SK-N-SH (cell line): ENCODE measurements around the gene SLC46A1. TPM values are rescaled to one million over a fixed set of nuclear protein-coding genes. Genes with fewer than 3 reads are reported as not detected.

Experiments
- CTCF ChIA-PET: fragments of 300-600, 350-600 bp; formaldehyde crosslinking; extraction: SDS; loops from one replicate; lab custom pipeline; 2021; lab: Yijun Ruan, JAX
- POLR2A ChIA-PET: fragments of 350-600 bp; sonication (Branson Sonifier 250); formaldehyde crosslinking; extraction: SDS; loops from one replicate; lab custom pipeline; 2020; ENCODE audit warnings: antibody characterized with exemption, inconsistent platforms; lab: Yijun Ruan, JAX
- DNase-seq: peaks from one replicate; pipeline ENCODE4 v3.0.0; 2012
- H2AFZ ChIP-seq: fragments of 200-600 bp; sonication (generic); 2 replicates; pipeline ENCODE4 v1.8.1; 2016; ENCODE audit warnings: antibody characterized with exemption, mild to moderate bottlenecking, low read depth
- H3F3A ChIP-seq: fragments of 200-600 bp; sonication (generic); replicated peaks from 2 replicates; pipeline ENCODE3; 2016; ENCODE audit warnings: antibody characterized with exemption, mild to moderate bottlenecking; ENCODE audit not compliant: insufficient read depth
- H3K27ac ChIP-seq, 2 experiments: fragments of 200-500 bp in 1 of 2; fragments of 200-600 bp in 1 of 2; sonication (Bioruptor generic) in 1 of 2; sonication (generic), shearing (Covaris generic) in 1 of 2; 2 replicates each; pipeline versions ENCODE4 v1.5.1 to v1.6.1; 2014 to 2016; ENCODE audit warnings: low read depth in 2 of 2, inconsistent platforms in 1 of 2, low read length in 1 of 2, mild to moderate bottlenecking in 1 of 2, mixed read lengths in 1 of 2
- H3K27me3 ChIP-seq: fragments of 200-600 bp; sonication (generic), shearing (Covaris generic); 2 replicates; pipeline ENCODE4 v1.6.1; 2016; ENCODE audit warnings: mixed run types; ENCODE audit not compliant: insufficient read depth
- H3K36me3 ChIP-seq, 2 experiments: fragments of 200-500 bp in 1 of 2; fragments of 200-600 bp in 1 of 2; sonication (Bioruptor generic) in 1 of 2; sonication (generic) in 1 of 2; replicated peaks in 1 of 2; 2 replicates each; pipeline versions ENCODE3 to v1.5.1; 2014 to 2016; ENCODE audit warnings: low read length in 1 of 2, mild to moderate bottlenecking in 1 of 2; ENCODE audit not compliant: insufficient read depth in 2 of 2, control insufficient read depth in 1 of 2
- H3K4me1 ChIP-seq, 2 experiments: fragments of 200-500 bp in 1 of 2; fragments of 200-600 bp in 1 of 2; sonication (Bioruptor generic) in 1 of 2; sonication (generic), shearing (Covaris generic) in 1 of 2; 2 replicates each; pipeline versions ENCODE4 v1.5.1 to v1.6.1; 2014 to 2016; ENCODE audit warnings: low read depth in 1 of 2, low read length in 1 of 2, mixed run types in 1 of 2; ENCODE audit not compliant: insufficient read depth in 2 of 2, control insufficient read depth in 1 of 2
- H3K4me2 ChIP-seq: fragments of 200-600 bp; sonication (generic), shearing (Covaris generic); 2 replicates; pipeline ENCODE4 v1.6.1; 2017; ENCODE audit warnings: mixed run types
- H3K4me3 ChIP-seq, 2 experiments: fragments of 200-500 bp in 1 of 2; fragments of 200-600 bp in 1 of 2; sonication (Bioruptor generic) in 1 of 2; sonication (generic), shearing (Covaris generic) in 1 of 2; 2 replicates each; pipeline versions ENCODE4 v1.5.1 to v1.8.1; 2014 to 2016; ENCODE audit warnings: low read depth in 2 of 2, inconsistent platforms in 1 of 2, low read length in 1 of 2, mild to moderate bottlenecking in 1 of 2, mixed read lengths in 1 of 2, moderate library complexity in 1 of 2
- H3K79me2 ChIP-seq: fragments of 200-600 bp; sonication (generic); 2 replicates; pipeline ENCODE4 v1.8.1; 2017; ENCODE audit warnings: mild to moderate bottlenecking; ENCODE audit not compliant: insufficient read depth
- H3K9ac ChIP-seq: fragments of 200-600 bp; sonication (generic); 2 replicates; pipeline ENCODE4 v1.6.1; 2017; ENCODE audit warnings: mixed run types
- H3K9me2 ChIP-seq: fragments of 200-600 bp; sonication (generic); 2 replicates; pipeline ENCODE4 v1.6.1; 2017; ENCODE audit warnings: mixed run types
- H3K9me3 ChIP-seq: fragments of 200-600 bp; sonication (generic); 2 replicates; pipeline ENCODE4 v1.6.1; 2017; ENCODE audit warnings: mixed run types, mild to moderate bottlenecking, moderate library complexity
- H4K20me1 ChIP-seq: fragments of 200-600 bp; sonication (generic); 2 replicates; pipeline ENCODE4 v1.6.1; 2017; ENCODE audit warnings: mild to moderate bottlenecking, mixed run types; ENCODE audit not compliant: insufficient read depth
- CHD2 ChIP-seq: fragments of 150-350 bp; IDR thresholded peaks from 2 replicates; pipeline ENCODE4 v1.6.1; 2018; ENCODE audit warnings: low read length; ENCODE audit not compliant: partially characterized antibody
- CTCF ChIP-seq: fragments of 200-600 bp; sonication (generic); IDR thresholded peaks from 2 replicates; pipeline ENCODE4 v1.6.1; 2017; ENCODE audit warnings: antibody characterized with exemption, mild to moderate bottlenecking, moderate library complexity
- ELF1 ChIP-seq: IDR thresholded peaks from 2 replicates; pipeline ENCODE4 v1.4.0; 2012
- EP300 ChIP-seq, 2 experiments: IDR thresholded peaks; 2 replicates each; pipeline versions ENCODE4 v1.4.0 to v1.6.1; 2012; ENCODE audit warnings: borderline replicate concordance in 1 of 2, low read depth in 1 of 2, low read length in 1 of 2
- EZH2phosphoT487 ChIP-seq: fragments of 200-600 bp; sonication (generic); IDR thresholded peaks from 2 replicates; pipeline ENCODE4 v1.6.1; 2017; ENCODE audit warnings: low read depth, mixed run types, mild to moderate bottlenecking, antibody characterized with exemption, moderate library complexity, borderline replicate concordance
- FOSL2 ChIP-seq: IDR thresholded peaks from 2 replicates; pipeline ENCODE4 v1.4.0; 2012; ENCODE audit warnings: low read depth, mild to moderate bottlenecking, moderate library complexity, borderline replicate concordance
- FOXJ3 ChIP-seq: sonication (generic); formaldehyde crosslinking; IDR thresholded peaks from 2 replicates; pipeline ENCODE4 v1.5.1; 2020; ENCODE audit warnings: mild to moderate bottlenecking, missing genetic modification reagents
- MAX ChIP-seq: IDR thresholded peaks from 2 replicates; pipeline ENCODE4 v1.4.0; 2012; ENCODE audit warnings: low read depth
- MEF2A ChIP-seq: IDR thresholded peaks from 2 replicates; pipeline ENCODE4 v1.4.0; 2012; ENCODE audit warnings: low read depth, borderline replicate concordance
- MXI1 ChIP-seq: IDR thresholded peaks from 2 replicates; pipeline ENCODE4 v1.6.1; 2012; ENCODE audit warnings: mild to moderate bottlenecking, low read depth, low read length, improper control_type of control experiment
- NFIC ChIP-seq: IDR thresholded peaks from 2 replicates; pipeline ENCODE4 v1.4.0; 2012; ENCODE audit warnings: borderline replicate concordance
- NRF1 ChIP-seq: IDR thresholded peaks from 2 replicates; pipeline ENCODE4 v1.6.1; 2012; ENCODE audit warnings: low read depth, mild to moderate bottlenecking, low read length
- PBX3 ChIP-seq: IDR thresholded peaks from 2 replicates; pipeline ENCODE4; 2012
- RCOR1 ChIP-seq: fragments of 150-350 bp; IDR thresholded peaks from 2 replicates; pipeline ENCODE4 v1.6.1; 2017; ENCODE audit warnings: antibody characterized with exemption, low read length
- SIN3A ChIP-seq: IDR thresholded peaks from 2 replicates; pipeline ENCODE4 v1.6.1; 2012; ENCODE audit warnings: low read depth, mild to moderate bottlenecking, low read length, moderate library complexity, borderline replicate concordance
- TAF1 ChIP-seq: IDR thresholded peaks from 2 replicates; pipeline ENCODE4 v1.6.1; 2012; ENCODE audit warnings: low read depth, mild to moderate bottlenecking, low read length, moderate library complexity, borderline replicate concordance
- USF2 ChIP-seq: fragments of 150-350 bp; IDR thresholded peaks from 2 replicates; pipeline ENCODE4 v1.6.1; 2017; ENCODE audit warnings: antibody characterized with exemption, low read length, low read depth, borderline replicate concordance
- WGBS: methylation state at CpG from one replicate; pipeline ENCODE4 v1.1.6; 2017; ENCODE audit warnings: low lambda C conversion rate; 5-methylcytosine and 5-hydroxymethylcytosine counted together
- polyA plus RNA-seq, 3 experiments: library from polyadenylated mRNA; depleted of rRNA; stranded (reverse); fragments of >200 nt; gene quantifications; 2 replicates each; pipeline ENCODE4 v1.2.3, GENCODE V29; 2012

Gene SLC46A1
- polyA plus RNA-seq, 1 of the 3 experiments (the other 2 are of a cell fraction): 4.3 TPM

- TF ChIP-seq ELF1: no peak
- TF ChIP-seq RCOR1: no peak
- TF ChIP-seq, all 33 proteins: peak for 0
Observed at GRCh38 chr17:28346199-28346580, 59.8 kb downstream of the SLC46A1 start (continued).

GRCh38 chr17:28345419-28346198 lies 60.4 kb downstream of the SLC46A1 start:
- DNase-seq: no peak
- WGBS: 83% methylated on average over 10 of the region's 13 CpGs
- POLR2A ChIA-PET: interaction anchor here (0.6 to 2.3 kb wide), 3 partner anchors 10 to 72 kb away, joined by 3 to 14 read pairs (median 3); partner anchors contain the start of genes IFT20, POLDIP2 and TNFAIP1

More at GRCh38 chr17:28345419-28346198, 60.4 kb downstream of the SLC46A1 start:
- H3K4me3 ChIP-seq: no peak overlapping the region
- H3K9ac ChIP-seq: no peak overlapping the region
- peaks cover 43% of the 10 kb centered on the region for H3F3A ChIP-seq
- H3K9me3 ChIP-seq: no peaks in the 10 kb centered on the region
- no peaks in the 10 kb centered on the region for H3K9me2 ChIP-seq
- peak overlapping the region; percentile 53; the same call in 1 of the 2 replicates for H3K4me2 ChIP-seq
- H3K36me3 ChIP-seq: peaks cover 62 to 81% of the 10 kb centered on the region in 2 experiments
- H3K4me1 ChIP-seq: peaks cover 9 to 23% of the 10 kb centered on the region in 2 experiments
- peak overlapping the region; percentile 80 to 83 for H3K27ac ChIP-seq
- TF ChIP-seq NRF1 (no peak), FOSL2 (no peak), TAF1 (no peak), MEF2A (no peak), USF2 (no peak), RCOR1 (no peak), EP300 (IDR thresholded peaks at IDR 0.05; ENCODE audit: borderline replicate concordance in 1 of 2, low read depth in 1 of 2, low read length in 1 of 2) (no peak), SIN3A (no peak), EZH2phosphoT487 (no peak), FOXJ3 (CRISPR knock-in tag) (no peak), CTCF (no peak), MAX (no peak), NFIC (no peak), PBX3 (no peak), MXI1 (no peak), CHD2 (no peak)
- CTCF ChIA-PET: interaction anchor here (0.8 to 2.0 kb wide), 5 partner anchors 8 to 117 kb away, joined by 3 to 8 read pairs (median 3); partner anchors contain the start of genes IFT20, POLDIP2 and TNFAIP1
- no peak overlapping the region for H2AFZ ChIP-seq
- no peaks in the 10 kb centered on the region for H3K27me3 ChIP-seq
- peaks cover 14% of the 10 kb centered on the region; the same call in 1 of the 2 replicates for H3K79me2 ChIP-seq
- no peaks in the 10 kb centered on the region for H4K20me1 ChIP-seq

Other genes with a start within 250 kb of the SLC46A1 start
- gene TMEM97, start 87.0 kb downstream of the SLC46A1 start, polyA plus RNA-seq (2012; rRNA removed): 8.6 and 11.4 TPM in 2 replicates
- gene IFT20, start 70.7 kb downstream of the SLC46A1 start, polyA plus RNA-seq (2012; rRNA removed): 73.9 and 75.6 TPM in 2 replicates
- gene TNFAIP1, start 70.5 kb downstream of the SLC46A1 start, polyA plus RNA-seq (2012; rRNA removed): 52.0 and 58.0 TPM in 2 replicates
- 96.1 and 98.1 TPM in 2 replicates for gene POLDIP2, start 48.7 kb downstream of the SLC46A1 start, polyA plus RNA-seq (2012; rRNA removed)
- not detected in 2 replicates for gene SEBOX, start 41.0 kb downstream of the SLC46A1 start, polyA plus RNA-seq (2012; rRNA removed)
- 1.2 and 1.6 TPM in 2 replicates for gene VTN, start 35.9 kb downstream of the SLC46A1 start, polyA plus RNA-seq (2012; rRNA removed)
- gene SARM1, start 34.5 kb downstream of the SLC46A1 start, polyA plus RNA-seq (2012; rRNA removed): 17.4 and 17.9 TPM in 2 replicates
- gene SLC13A2, start 67.4 kb upstream of the SLC46A1 start, polyA plus RNA-seq (2012; rRNA removed): not detected in 2 replicates
- not detected in 2 replicates for gene FOXN1, start 100.1 kb upstream of the SLC46A1 start, polyA plus RNA-seq (2012; rRNA removed)
- 89.9 and 106 TPM in 2 replicates for gene UNC119, start 146.4 kb upstream of the SLC46A1 start, polyA plus RNA-seq (2012; rRNA removed)
- gene PIGS, start 165.3 kb upstream of the SLC46A1 start, polyA plus RNA-seq (2012; rRNA removed): 54.9 and 78.5 TPM in 2 replicates
- 10.1 and 10.3 TPM in 2 replicates for gene ALDOC, start 170.7 kb upstream of the SLC46A1 start, polyA plus RNA-seq (2012; rRNA removed)
- gene SPAG5, start 192.8 kb upstream of the SLC46A1 start, polyA plus RNA-seq (2012; rRNA removed): 36.5 and 42.3 TPM in 2 replicates
- 7.9 and 13.1 TPM in 2 replicates for gene RSKR, start 208.0 kb upstream of the SLC46A1 start, polyA plus RNA-seq (2012; rRNA removed)
- gene BLTP2, start 238.9 kb upstream of the SLC46A1 start, polyA plus RNA-seq (2012; rRNA removed): 46.4 and 77.8 TPM in 2 replicates